Adipocyte (in vitro differentiated cells): ENCODE measurements around the gene INSRR.
A peak's percentile ranks its signal among the peaks of the same experiment; 100 is the strongest.

Experiments used
- DNase-seq: peaks from one replicate; pipeline ENCODE4 v3.0.0-alpha.2; 2015; ENCODE audit warnings: low read depth
- H3K27me3 ChIP-seq: replicated peaks from 2 replicates; pipeline ENCODE4 v1.7.0; 2013; ENCODE audit warnings: mild to moderate bottlenecking, low read length, moderate library complexity; ENCODE audit not compliant: control insufficient read depth, insufficient read depth
- H3K36me3 ChIP-seq: 2 replicates; pipeline ENCODE4 v1.7.0; 2013; ENCODE audit warnings: low read length, mild to moderate bottlenecking, moderate library complexity; ENCODE audit not compliant: control insufficient read depth, insufficient read depth, severe bottlenecking
- H3K4me1 ChIP-seq: 2 replicates; pipeline ENCODE4 v1.7.0; 2013; ENCODE audit warnings: mild to moderate bottlenecking, low read length, moderate library complexity; ENCODE audit not compliant: control insufficient read depth, insufficient read depth
- H3K4me3 ChIP-seq: 2 replicates; pipeline ENCODE4 v1.7.0; 2013; ENCODE audit warnings: mild to moderate bottlenecking, low read length, moderate library complexity
- H3K9ac ChIP-seq: 2 replicates; pipeline ENCODE4 v1.7.0; 2013; ENCODE audit warnings: mild to moderate bottlenecking, low read length, moderate library complexity
- H3K9me3 ChIP-seq: 2 replicates; pipeline ENCODE4 v1.7.0; 2013; ENCODE audit warnings: mild to moderate bottlenecking, low read length, moderate library complexity; ENCODE audit not compliant: control insufficient read depth

The INSRR gene

DNA sequence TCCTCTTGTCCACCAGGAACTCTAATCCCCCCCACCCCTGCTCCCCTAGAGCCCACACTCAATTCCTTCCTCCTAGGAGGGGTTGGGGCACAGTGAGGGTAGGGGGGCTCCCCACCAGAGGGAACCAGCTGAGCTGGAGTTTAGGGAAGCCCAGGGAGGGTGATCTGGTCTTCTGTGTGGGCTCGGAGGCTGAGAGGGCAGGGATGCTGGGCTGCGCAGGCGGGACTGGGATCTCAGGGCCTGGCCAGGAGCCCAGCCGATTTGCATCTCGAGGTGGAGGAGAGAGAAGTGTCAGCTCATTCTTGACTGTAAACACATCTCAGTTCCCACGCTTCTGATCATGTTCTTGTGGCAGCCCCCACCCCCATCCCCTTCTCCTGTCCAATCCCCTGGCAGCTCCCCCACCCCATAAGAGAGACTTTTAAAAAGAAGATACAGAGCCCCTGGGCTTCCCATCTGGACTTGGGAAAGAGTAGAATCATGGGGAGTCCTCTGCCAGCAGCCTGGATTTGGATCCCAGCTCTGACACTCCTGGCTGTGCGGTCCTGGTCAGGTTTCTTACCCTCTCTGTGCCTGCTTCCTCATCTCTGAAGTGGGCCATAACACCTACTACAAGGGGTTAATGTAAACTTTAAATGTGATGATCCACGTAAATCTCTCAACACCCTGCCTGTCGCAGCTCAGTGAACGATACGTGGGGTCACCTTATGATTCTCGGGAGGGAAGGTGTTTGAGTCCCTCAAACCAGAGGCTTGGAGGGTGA is 41.2 kb upstream of the INSRR start:
- peaks cover 70% of the 10 kb centered on the region for H3K4me1 ChIP-seq
- no peak overlapping the region for H3K4me3 ChIP-seq
- H3K9ac ChIP-seq = no peak overlapping the region
- no peaks in the 10 kb centered on the region for H3K9me3 ChIP-seq
- H3K27me3 ChIP-seq = no peaks in the 10 kb centered on the region
- DNase-seq = no peak
- H3K36me3 ChIP-seq = no peaks in the 10 kb centered on the region

DNA sequence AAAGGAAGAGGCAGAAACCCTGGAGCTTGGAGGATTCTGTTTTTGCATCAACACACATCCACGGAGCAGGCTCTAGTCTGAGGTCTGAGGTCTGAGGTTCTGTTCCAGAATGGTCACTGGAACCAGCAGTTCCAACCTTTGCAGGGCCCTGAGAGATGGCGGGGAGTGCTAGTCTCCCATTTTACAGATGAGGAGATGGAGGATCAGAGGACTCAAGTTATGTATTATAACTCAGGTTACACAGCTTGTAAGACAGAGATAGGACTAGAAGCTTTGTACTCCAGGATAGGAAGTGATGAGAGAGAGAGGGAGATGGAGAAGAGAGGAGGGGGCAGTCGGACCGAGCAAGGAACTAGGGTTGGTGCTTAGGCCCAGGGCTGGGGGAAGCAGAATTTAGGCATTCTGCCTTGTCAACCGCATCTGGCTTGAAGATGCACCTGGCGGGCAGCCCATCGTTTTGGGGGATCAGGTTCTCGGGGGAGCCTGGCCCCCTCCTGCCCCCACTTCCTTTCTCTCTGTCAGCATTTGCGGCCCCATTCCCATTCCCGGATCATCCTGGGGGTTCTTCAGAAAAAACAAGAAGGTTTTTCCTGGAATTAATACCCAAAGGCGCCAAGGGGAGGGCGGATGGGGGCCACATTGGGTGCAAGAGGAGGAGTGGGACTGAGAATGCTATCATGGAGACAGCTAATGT is 40.2 kb upstream of the INSRR start:
- Histone ChIP-seq H3K9me3 (no peaks in the 10 kb centered on the region), H3K9ac (peak overlapping the region; percentile 40), H3K27me3 (no peaks in the 10 kb centered on the region), H3K4me3 (no peak overlapping the region), H3K36me3 (no peaks in the 10 kb centered on the region), H3K4me1 (peaks cover 75% of the 10 kb centered on the region)
- no peak for DNase-seq

DNA sequence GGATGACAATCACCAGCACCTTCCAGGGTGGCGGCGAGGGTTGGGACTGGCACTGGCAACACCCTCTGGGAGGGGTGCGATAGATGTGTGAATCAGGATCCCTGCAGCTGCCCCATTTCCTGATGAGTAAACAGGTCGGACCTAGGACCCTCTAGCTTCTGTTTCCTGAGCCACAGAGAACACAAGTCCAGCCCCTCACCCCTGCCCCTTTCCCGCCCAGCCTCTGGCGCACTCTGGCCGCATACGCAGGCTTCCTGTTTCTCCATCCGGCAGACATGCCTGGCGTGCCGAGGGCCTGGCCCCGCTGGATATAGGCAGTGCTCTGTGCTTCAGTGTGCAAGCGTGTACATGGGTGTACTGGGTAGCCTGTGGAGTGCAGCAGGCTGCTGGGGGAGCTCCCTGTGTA is 39.2 kb upstream of the INSRR start:
- Histone ChIP-seq H3K9ac (peak overlapping the region; percentile 40), H3K27me3 (no peaks in the 10 kb centered on the region), H3K4me1 (peaks cover 77% of the 10 kb centered on the region), H3K4me3 (no peak overlapping the region), H3K36me3 (no peaks in the 10 kb centered on the region), H3K9me3 (no peaks in the 10 kb centered on the region)
- DNase-seq = peak; percentile 58

DNA sequence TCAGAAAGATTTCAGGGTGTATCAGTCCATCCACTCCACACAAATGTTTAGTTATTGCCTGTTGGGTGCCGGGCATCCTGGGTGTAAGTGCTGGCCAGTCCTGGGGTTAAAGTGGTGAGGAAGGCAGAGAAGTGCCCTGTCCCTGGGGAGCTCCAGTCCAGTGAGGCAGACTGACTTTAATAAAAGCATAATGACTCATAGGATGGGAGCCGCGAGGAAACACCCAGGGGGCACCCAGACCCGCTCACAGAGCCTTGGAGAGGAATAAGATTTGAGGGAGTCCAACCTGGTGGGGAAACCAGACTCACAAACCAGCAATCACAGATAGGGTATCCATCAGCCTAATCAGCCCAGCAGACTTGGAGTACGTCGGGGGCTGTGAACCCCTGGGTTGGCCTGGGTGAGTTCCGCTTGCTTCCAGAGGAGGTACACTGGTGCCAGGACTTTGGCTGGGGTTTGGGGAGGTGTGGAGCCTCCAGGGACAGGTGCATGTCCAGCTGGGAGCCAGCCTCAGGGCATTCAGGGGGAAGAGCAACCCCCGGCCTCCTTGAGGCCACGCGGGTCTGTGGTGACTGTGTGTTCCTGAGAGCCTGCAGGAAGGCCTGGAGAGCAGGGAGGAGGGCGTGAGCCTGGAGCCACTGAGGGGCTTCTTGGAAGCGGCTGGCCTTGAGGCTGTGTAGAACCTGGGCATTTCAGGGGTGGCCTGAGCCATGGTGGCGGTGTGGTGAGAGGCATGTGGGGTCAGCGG is 38.3 kb upstream of the INSRR start:
- peaks cover 74% of the 10 kb centered on the region for H3K4me1 ChIP-seq

DNA sequence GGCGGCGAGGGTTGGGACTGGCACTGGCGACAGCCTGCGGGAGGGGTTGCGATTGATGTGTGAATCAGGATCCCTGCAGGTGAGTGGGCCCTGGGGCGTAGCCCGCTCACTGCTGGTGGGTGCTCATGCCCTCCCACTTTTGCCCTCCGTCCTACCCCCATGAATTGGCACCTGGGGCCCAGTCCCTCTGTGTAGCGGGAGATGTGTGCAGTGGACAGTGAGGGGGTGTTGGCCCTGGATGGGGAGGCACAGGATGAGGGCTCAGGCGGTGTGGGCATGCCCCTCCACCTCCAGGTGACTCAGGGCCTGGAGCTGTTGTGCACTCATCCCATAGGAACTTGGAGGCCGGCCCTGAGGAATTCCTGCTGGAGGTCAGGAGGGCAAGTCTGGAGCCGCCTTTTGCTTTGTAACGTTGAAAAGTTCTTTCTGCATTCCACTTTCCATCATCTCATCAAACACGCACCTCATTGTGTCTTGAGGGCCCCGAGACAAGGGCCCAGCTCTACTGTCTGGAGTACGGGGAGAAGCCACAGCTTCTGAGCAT is 37.6 kb upstream of the INSRR start:
- Histone ChIP-seq H3K9ac (peak overlapping the region; percentile 77), H3K4me1 (peaks cover 75% of the 10 kb centered on the region), H3K9me3 (no peaks in the 10 kb centered on the region), H3K4me3 (peak overlapping the region; percentile 51), H3K36me3 (no peaks in the 10 kb centered on the region), H3K27me3 (no peaks in the 10 kb centered on the region)
- DNase-seq = peak; percentile 75

More for the DNA sequence above, 38.3 kb upstream of the INSRR start:
- Histone ChIP-seq H3K9me3 (no peaks in the 10 kb centered on the region), H3K27me3 (no peaks in the 10 kb centered on the region), H3K4me3 (peak overlapping the region; percentile 23), H3K9ac (peak overlapping the region; percentile 40), H3K36me3 (no peaks in the 10 kb centered on the region)
- peak; percentile 79 for DNase-seq

DNA sequence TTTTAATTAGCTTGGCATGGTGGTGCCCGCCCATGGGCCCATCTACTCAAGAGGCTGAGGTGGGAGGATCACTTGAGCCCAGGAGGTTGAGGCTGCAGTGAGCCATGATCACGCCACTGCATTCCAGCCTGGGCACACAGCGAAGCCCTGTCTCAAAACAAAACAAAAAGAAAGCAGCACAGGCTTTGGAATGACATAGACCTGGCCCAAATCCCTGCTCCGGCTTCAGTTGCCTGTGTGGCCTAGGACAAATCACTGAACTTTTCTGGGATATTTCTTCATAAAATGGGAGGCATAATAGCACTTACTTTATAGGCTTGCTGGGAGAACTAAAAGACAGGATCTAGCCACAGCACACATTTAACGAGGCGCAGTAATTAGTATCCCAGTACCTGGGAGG is 37.0 kb upstream of the INSRR start:
- Histone ChIP-seq H3K4me3 (peak overlapping the region; percentile 51), H3K4me1 (peaks cover 69% of the 10 kb centered on the region), H3K9ac (peak overlapping the region; percentile 77), H3K9me3 (no peaks in the 10 kb centered on the region), H3K27me3 (no peaks in the 10 kb centered on the region), H3K36me3 (no peaks in the 10 kb centered on the region)
- DNase-seq = no peak

DNA sequence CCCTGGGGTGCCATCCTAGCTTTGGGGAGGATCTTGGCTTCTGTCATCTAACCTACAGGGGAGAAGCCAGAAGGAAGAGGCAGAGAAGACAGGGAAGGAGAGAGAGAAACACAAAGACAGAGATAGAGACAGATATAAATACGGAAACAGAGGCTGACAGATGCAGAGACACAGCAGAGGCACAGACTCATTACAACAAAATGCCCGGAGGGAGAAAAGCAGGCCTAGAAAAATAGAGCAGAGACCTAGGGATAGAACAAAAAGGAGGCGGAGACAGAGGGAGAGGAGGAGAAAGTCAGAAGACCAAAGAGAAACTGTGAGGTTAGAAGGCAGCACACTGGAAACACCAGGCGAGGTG is 36.5 kb upstream of the INSRR start:
- Histone ChIP-seq H3K36me3 (no peaks in the 10 kb centered on the region), H3K4me3 (peak overlapping the region; percentile 79), H3K9me3 (no peaks in the 10 kb centered on the region), H3K9ac (peak overlapping the region; percentile 77), H3K27me3 (no peaks in the 10 kb centered on the region), H3K4me1 (peaks cover 66% of the 10 kb centered on the region)
- peak; percentile 70 for DNase-seq

DNA sequence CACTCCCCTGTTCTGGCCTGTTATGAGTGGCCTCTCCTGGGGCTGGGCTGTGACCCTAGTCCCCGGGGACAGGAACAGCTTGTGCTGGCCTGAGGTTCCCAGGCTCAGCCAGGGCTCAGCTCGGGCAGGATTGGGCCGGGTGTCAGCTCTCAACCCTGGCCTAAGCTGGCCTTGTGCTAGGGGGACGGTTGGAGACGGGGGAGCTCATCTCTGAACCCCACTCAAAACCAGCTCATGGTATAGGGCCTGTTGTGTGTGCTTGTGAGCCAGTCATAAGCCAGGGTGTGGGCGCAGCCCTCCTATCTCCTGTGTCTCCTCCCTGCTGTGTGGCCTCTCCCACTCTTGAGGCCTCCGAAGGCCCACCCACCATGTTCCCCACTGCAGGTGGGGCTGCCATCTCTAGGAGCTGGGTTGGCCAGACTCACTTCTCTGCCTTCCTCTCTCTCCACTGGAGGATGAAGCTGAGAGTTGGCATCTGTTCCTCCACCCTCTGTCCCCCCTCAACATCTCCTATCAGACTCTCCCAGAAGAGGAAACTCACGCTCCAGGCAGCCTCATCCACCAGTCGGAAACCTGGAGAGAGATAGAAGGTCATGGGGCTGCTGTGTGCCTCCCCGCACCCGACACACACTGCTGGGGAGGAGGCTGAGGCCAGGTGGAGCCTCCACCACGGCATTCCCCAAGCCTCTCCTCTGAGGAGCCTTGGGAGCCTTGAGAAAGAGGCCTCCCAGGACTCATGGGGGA is 36.0 kb upstream of the INSRR start:
- peak overlapping the region; percentile 79 for H3K4me3 ChIP-seq
- no peaks in the 10 kb centered on the region for H3K27me3 ChIP-seq
- H3K9me3 ChIP-seq = no peaks in the 10 kb centered on the region
- peak overlapping the region; percentile 77 for H3K9ac ChIP-seq
- H3K4me1 ChIP-seq = peaks cover 63% of the 10 kb centered on the region
- H3K36me3 ChIP-seq = no peaks in the 10 kb centered on the region
- DNase-seq = peak; percentile 40

DNA sequence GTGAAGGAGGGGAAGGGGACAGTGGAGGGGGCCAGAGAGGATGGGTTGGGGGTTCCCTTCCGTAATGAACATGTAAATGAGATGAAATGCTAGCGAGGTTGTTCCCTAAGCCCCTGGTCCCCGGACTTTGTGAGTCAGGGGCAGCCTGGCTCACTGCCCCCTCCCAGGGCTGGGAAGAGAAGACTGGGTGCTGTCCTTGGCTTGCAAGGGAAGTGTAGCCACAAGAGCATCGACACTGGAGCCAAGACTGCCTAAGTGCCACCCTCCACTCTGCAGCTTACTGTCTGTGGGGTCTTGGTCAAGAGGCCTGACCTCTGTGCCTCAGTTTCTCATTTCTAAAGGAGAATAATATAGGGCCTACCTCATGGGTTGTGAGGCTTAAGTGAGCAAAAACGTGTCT is 35.1 kb upstream of the INSRR start:
- DNase-seq = peak; percentile 19
- peak overlapping the region; percentile 77 for H3K9ac ChIP-seq
- H3K27me3 ChIP-seq = no peaks in the 10 kb centered on the region
- peak overlapping the region; percentile 79 for H3K4me3 ChIP-seq
- H3K9me3 ChIP-seq = no peaks in the 10 kb centered on the region
- H3K4me1 ChIP-seq = peaks cover 63% of the 10 kb centered on the region
- no peaks in the 10 kb centered on the region for H3K36me3 ChIP-seq

DNA sequence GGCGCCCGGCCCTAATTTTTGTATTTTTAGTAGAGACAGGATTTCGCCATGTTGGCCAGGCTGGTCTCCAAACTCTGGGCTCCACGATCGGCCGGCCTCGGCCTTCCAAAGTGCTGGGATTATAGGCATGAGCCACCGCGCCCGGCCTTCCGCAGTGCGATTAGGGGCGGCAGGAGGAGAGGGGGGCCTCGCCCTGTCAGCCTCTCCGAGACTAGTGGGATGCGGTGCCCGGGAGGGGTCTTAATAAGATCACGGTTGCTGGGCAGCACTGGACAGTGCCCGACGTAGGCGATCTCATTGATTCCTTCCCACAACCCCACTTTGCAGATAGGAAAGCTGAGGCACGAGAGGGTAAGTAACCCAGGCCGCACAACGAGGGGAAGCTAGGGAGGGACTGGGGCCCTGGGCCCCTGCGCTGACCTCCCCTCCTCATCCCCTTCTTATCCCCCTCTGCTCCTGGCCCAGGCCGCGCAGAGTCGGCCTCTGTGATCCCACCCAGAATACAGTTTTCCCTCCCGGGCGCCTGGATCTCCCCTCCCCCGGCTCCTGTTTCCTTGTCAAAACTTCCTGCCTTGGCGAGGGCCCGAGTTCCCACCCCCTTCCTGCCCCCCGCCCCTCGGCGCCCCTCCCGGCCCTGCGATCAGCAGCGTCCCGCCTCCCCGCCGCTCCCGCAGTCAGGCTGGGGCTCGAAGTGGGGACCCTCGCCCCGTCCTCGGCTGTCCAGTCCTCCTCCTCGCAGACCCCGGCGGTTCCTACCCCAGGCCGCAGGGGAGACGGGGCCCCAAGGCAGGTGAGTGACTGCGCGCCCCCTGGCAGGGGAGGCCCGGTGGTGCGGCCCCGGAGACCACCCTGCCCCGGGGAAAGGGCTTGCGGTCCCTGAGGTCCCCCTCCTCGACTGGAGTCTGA is 34.4 kb upstream of the INSRR start, which contains the start of gene PEAR1:
Gene PEAR1 (plus strand): TSS at position 671 of the 906 bp plus-strand sequence. CDS start 10,209 bp downstream, outside the sequence.
- Histone ChIP-seq H3K27me3 (peaks cover 3% of the 10 kb centered on the region), H3K4me3 (peak within 1 kb of the TSS; percentile 79), H3K36me3 (no peaks in the 10 kb centered on the region), H3K9me3 (no peaks in the 10 kb centered on the region), H3K9ac (peak within 1 kb of the TSS; percentile 77), H3K4me1 (peaks cover 56% of the 10 kb centered on the region)
- peak; percentile 41 for DNase-seq
